Sigmoid colon (tissue), 4 donors: ENCODE results near the gene ZNF540.

Source experiments
- POLR2A ChIP-seq, 2 donors: fragments of 450-650 bp; IDR thresholded peaks; one replicate each; pipeline ENCODE4 v1.6.1; 2016; ENCODE audit warnings: antibody characterized with exemption in 2 of 2, mild to moderate bottlenecking in 2 of 2, moderate library complexity in 2 of 2
- POLR2AphosphoS5 ChIP-seq, 4 donors: sonication (generic); formaldehyde crosslinking; IDR thresholded peaks; one replicate each; pipeline ENCODE4 v1.6.1; 2017; ENCODE audit warnings: antibody characterized with exemption in 4 of 4
- TF ChIP-seq, protein P1 (sequence below), 4 experiments: fragments of 450-650 bp in 3 of 4; fragments of 200-600 bp in 1 of 4; IDR thresholded peaks; one replicate each; pipeline ENCODE4 v1.5.1; 2016 to 2019; ENCODE audit warnings: antibody characterized with exemption in 4 of 4, mild to moderate bottlenecking in 3 of 4, moderate library complexity in 2 of 4

DNA sequence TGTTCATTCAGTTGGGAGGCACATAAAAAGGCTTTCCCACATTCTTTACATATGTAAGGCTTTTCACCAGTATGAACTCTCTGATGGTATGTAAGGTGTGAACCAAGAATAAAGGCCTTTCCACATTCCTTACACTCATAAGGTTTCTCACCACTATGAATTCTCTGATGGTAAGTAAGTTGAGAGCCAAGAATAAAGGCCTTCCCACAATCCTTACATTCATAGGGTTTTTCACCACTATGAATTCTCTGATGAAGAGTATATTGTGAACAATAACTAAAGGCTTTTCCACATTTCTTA, 29.4 kb upstream of the ZNF540 start:
- TF ChIP-seq, protein P1, sequence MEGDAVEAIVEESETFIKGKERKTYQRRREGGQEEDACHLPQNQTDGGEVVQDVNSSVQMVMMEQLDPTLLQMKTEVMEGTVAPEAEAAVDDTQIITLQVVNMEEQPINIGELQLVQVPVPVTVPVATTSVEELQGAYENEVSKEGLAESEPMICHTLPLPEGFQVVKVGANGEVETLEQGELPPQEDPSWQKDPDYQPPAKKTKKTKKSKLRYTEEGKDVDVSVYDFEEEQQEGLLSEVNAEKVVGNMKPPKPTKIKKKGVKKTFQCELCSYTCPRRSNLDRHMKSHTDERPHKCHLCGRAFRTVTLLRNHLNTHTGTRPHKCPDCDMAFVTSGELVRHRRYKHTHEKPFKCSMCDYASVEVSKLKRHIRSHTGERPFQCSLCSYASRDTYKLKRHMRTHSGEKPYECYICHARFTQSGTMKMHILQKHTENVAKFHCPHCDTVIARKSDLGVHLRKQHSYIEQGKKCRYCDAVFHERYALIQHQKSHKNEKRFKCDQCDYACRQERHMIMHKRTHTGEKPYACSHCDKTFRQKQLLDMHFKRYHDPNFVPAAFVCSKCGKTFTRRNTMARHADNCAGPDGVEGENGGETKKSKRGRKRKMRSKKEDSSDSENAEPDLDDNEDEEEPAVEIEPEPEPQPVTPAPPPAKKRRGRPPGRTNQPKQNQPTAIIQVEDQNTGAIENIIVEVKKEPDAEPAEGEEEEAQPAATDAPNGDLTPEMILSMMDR (IDR thresholded peaks at IDR 0.05) = no peak
- no peak for TF ChIP-seq POLR2AphosphoS5 (IDR thresholded peaks at IDR 0.05)
- no peak for TF ChIP-seq POLR2A (IDR thresholded peaks at IDR 0.05)
